GM18502 (cell line): ENCODE measurements around the gene SSTR5.
"Not testable (repeated sequence)": the region's sequence is repeated elsewhere in the genome, so short reads cannot be mapped to it uniquely, and the experiment has no call there.

Experiments used
- ATAC-seq: cut with Tn5 transposase; IDR thresholded peaks from one replicate; pipeline ENCODE4 v1.9.1; 2021; ENCODE audit warnings: mild to moderate bottlenecking; ENCODE audit not compliant: unreplicated experiment, poor library complexity

The SSTR5 gene

DNA sequence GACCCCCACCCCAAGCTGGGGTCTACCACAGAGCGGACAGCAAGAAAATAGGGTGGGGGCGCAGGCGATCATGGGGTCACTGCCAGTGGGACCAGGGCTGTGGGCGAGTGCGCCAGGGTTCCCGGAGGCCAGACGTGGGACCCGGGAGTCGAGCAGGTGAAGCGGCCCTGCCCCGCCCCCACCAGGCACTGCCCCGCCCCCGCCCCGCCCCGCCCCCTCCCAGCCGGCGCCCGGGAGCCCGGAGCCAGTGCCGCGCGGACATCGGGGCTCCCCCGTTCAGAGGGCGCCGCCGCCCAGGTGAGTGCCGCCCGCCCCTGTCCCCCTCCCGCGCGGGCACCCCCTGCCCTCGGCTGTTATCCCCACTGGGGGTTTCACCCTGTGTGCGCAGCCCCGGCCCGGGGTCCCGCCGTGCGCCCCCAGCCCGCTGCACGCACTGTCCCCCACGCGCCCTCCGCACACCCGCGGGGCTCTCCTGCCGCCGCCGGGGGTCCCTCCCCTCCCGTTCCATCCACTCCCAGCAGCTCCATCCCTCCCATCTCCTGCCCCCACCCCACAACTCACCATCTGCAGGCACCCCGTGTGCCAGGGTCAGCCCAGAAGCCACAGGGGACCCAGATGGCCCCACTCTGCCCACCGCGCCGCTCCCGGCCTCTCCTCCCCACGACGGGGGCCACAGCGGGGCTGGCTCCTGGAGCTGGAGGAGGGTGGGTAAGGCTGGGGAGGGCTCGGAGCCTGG is at the start of gene SSTR5:
SSTR5 (plus strand) TSS at position 222 of the 736 bp plus-strand sequence. CDS start 6,122 bp downstream, outside the sequence.
- no peak for ATAC-seq

DNA sequence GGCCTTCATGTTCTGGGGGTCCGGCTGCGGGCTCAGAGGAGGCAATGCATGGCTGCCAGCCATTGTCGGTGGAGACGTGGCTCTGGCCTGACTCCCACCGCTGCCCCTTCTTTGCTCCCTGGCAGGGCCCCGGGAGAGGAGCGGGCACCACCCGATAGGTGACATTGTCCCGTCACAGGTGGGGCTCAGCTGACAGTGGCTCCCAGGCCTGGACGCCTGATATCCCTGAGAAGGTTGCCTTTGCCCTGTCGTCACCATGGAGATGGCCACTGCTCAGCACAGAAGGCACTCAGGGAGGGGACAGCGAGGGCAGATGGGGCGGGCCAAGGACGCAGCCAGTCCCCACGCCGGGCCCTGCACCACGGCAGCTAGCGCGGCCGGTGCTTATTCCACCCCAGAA is 48.4 kb upstream of the SSTR5 start:
- ATAC-seq, result no peak

- not testable (repeated sequence) for ATAC-seq
Measured at GRCh38 chr16:1025183-1025809, 47.3 kb upstream of the SSTR5 start.

- ATAC-seq, result no peak
Measured at GRCh38 chr16:1026057-1026783, 46.3 kb upstream of the SSTR5 start.

DNA sequence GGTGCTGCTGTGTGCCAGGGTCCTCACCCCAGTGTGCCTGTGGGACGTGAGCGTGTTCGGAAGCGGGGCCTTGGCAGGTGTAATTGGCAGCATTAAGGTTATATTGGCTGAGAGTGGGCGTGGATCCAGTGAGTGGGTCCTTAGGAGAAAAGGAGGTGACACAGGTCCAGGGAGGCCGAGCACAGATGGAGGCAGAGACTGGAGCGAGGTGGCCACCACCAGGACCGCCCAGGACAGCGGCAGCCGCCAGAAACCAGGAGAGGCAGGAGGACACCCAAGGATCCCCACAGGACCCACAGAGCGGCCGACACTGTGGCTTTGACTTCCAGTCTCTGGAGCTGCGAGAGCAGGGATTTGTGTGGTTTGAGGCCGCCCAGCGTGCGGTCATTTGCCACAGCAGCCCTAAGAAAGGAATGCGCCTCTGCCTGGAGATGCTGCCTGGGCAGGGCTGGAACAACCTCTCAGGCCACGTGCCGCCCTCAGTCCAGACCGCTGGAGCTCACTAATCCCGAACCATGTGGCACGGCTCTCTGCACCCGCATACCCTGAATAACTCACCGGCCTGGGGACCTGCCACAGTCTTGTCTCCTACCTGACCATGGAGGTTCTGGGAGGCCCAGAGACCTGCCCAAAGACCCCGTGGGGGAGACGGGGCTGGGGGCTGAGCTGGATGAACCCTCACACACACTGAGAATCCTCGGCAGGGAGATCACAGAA is 45.6 kb upstream of the SSTR5 start:
- ATAC-seq, result no peak

GRCh38 chr16:1027501-1027815 is 45.1 kb upstream of the SSTR5 start:
- no peak for ATAC-seq

DNA sequence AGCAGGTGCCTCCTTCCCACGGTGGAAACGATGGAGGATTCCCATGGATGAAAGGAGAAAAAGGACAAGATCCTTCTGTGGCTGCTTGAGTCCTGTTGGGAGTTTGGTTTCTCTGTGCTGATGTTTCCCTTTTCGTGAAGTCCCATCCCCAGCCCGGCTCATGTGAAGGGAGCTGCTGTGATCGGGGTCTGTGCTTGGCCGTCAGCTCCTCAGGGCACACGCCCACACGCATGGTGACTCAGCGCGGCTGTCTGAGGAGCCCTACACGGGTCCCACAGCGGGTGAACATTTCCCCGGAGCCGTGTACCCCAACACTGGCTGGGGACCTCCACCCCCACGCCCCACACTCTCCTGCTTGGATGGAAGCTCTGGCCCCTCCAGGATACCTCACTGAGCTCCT is 44.5 kb upstream of the SSTR5 start:
- no peak for ATAC-seq

- ATAC-seq, result no peak
Measured at GRCh38 chr16:1028524-1029258, 43.9 kb upstream of the SSTR5 start.

GRCh38 chr16:1029259-1029545 is 43.3 kb upstream of the SSTR5 start:
- ATAC-seq, result no peak

DNA sequence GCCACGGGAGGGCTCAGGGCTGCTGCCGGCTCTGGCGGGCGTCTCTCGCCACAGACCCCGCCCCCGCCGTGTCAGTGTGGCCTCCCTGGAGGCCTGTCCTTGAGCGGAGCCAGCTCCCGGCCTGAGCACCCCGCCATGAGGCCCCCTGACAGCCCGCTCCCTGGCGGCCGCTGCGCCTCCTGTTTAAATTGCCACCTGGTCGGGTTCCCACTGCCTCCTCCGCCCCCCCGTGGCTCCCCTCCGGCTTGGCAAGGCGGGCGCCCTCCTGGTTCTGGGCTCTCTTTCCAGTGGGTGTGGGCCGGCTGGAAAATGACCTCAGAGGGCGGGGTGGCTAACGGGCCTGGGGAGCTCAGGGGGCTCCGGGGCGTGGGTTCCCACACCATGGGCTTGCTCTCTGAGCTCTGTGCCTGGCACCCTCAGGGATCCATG is 42.1 kb upstream of the SSTR5 start:
- no peak for ATAC-seq

GRCh38 chr16:1031666-1032065 is 40.9 kb upstream of the SSTR5 start:
- no peak for ATAC-seq

DNA sequence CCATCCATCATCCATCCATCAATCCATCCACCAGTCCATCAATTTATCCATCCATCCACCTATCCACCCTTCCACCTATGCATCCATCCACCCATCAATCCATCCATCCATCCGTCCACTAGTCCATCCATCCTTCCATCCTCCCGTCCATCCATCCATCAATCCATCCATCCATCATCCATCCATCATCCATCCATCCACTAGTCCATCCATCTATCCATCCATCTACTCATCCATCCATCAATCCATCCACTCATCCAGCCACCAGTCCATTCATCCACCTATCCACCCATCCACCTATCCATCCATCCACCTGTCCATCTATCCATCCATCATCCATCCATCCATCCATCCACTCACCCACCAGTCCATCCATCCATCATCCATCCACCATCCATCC is 39.9 kb upstream of the SSTR5 start:
- ATAC-seq, result no peak

DNA sequence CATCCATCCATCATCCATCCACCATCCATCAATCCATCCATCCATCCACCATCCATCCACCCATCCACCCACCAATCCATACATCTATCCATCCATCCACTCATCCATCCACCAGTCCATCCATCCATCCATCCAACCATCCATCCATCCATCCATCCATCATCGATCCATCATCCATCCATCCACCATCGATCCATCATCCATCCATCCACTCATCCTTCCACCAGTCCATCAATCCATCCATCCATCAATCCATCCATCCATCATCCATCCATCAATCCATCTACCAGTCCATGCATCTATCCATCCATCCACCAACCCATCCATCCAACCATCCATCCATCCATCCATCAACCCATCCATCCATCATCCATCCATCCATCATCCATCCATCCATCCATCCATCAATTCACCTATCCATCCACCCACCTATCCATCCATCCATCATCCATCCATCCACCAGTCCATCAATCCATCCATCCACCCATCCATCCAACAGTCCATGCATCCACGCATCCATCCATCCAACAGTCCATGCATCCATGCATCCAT is 39.3 kb upstream of the SSTR5 start:
- ATAC-seq, result no peak

- ATAC-seq, result no peak
Measured at GRCh38 chr16:1034230-1035065, 38.1 kb upstream of the SSTR5 start.

DNA sequence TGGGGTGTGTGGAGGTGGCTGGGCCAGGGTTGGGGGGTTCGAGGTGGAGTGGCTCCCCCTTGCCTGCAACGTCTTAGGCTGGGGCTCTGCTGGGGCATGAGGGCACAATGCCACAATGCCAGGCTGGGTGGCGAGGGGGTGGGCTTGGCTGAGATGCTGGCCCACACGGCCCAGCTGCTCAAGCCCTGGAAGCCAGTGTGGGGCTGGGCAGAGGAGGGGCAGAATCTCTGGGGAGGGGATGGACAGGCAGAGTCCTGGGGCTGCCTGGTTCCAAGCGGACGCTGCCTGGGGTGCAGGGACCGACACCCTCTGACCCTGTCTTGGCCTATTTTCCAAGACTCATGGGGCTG is 37.5 kb upstream of the SSTR5 start:
- ATAC-seq, result no peak

DNA sequence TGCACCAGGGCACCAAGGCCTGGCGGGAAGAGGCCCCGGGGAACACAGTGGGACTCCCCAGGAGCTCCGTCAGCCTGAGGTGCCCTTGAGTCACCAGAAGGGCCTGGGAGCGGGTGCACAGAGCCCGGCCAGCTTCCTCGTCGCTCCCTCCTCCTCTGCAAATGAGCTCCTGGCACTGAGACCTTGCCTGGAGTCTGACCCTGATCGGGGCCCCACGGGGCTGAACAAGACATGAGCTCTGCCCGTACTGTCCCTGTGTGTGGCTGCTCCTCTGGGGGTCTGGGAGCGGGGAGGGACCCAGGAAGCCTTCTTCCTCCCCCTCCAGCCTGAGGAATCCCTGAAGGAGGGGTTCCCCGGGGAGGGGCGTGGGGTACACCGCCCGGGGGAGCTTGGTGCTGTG is 36.4 kb upstream of the SSTR5 start:
- ATAC-seq, result no peak

- no peak for ATAC-seq
Measured at GRCh38 chr16:1036726-1037393, 35.7 kb upstream of the SSTR5 start.

DNA sequence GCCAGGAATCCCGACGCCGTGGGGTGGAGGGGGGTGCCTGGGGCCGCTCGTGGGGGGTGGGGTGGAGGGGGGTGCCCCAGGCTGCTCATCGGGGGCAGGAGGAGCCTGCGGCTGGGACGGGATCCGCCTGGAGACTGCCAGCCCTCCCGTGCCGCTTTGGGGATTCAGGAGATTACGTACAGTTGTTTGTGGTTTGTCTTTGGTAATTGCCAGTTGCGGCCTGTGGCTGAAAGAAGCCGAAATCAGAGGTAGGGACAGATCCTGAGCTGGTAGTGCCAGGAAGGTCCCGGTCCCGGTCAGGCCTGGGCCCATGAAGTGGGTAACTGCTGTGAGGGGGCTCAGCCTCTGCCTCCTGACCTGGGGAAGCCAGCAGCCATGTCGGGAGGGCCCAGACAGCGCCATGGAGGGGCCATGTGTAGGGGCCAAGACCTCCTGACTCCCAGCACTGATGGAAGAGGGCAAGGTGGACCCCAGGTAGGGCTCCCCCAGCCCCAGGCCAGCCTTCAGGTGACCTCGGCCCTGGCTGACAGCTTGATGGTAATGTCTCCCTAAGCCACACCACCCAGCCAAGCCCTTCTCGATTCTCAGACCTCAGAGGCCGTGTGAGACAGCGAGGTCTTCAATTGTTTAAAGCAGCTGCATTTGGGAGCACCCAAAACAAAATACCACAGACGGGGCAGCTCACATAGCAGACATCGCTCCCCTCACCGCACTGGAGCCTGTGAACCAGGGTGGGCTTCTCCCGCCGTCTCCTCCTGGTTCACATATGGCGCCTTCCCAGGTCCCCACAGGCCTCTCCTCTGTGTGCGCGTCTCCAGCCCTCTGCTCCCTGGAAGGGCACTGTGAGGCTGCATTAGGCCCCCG is 34.9 kb upstream of the SSTR5 start:
- no peak for ATAC-seq
